Fibroblast of upper back skin (primary cell): ENCODE measurements around the gene ECE1.
A peak's percentile ranks its signal among the peaks of the same experiment; 100 is the strongest.

Experiments
- DNase-seq: peaks from one replicate; pipeline ENCODE4 v3.0.0-alpha.2; 2013

The ECE1 gene

DNA sequence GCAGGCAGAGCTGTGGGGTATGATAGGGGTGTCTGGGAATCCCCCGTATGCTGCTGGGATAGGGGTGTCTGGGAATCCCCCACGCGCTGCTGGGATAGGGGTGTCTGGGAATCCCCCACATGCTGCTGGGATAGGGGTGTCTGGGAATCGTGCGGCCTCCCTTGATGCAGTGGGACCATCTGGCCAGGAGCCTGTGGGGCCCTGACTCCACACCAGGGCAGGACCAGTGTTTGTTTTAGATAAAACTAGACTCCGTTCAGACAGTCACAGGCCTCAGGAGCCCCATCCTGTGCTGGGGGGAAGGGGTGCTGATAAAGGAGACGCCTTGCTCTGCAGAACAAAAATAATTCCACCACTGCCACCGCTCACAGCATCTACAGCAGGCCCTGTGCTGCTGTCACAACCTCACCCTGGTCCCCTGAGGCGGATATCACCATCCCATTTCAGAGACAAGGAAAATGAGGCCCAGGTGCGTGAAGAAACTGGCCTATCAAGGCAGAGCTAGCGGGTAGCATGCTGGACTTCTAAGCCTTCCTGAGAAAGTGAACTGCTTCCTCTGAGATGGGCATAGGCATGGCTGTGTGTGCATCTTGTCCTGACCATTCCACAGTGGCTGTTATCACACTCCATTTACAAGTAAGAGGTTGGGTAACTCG is 24.0 kb downstream of the ECE1 start:
- no peak for DNase-seq

DNA sequence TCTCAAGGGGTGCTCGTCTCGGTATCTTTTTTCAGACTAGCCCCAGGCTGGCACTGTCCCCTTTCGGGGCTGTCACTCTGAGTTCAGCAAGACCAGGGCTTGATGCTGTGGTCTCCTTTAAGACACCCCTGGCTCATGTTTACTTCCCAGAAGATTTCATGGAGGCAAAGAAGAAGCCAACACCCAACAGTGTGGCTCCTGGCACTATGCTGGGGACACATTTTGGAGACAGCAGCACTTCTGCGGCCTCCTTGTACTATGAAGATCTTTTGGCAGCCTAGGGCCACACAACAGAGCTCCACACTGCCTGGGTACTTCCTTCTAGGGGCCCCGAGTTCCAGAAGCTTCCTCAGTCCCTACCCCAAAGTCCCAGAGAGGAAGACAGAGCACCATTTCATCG is 24.6 kb downstream of the ECE1 start:
- no peak for DNase-seq

DNA sequence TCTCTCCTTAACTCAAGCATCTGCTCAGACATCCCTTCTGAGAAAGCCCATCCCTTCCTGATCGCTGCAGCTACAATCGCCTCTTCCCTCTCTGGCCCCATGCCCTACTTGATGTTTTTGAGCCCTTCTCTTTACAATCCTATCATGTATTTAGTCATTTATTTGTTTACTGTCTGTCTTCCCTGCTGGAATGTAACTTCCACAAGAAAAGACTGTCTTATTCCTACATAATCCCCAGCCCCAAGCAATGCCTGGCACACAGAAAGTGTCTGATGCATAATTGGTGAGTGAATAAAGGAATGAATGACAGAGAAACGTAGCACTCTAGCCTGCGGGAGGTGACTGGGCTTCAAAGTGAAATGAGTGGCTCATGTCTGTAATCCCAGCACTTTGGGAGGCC is 25.4 kb downstream of the ECE1 start:
- DNase-seq, result peak; percentile 9

DNA sequence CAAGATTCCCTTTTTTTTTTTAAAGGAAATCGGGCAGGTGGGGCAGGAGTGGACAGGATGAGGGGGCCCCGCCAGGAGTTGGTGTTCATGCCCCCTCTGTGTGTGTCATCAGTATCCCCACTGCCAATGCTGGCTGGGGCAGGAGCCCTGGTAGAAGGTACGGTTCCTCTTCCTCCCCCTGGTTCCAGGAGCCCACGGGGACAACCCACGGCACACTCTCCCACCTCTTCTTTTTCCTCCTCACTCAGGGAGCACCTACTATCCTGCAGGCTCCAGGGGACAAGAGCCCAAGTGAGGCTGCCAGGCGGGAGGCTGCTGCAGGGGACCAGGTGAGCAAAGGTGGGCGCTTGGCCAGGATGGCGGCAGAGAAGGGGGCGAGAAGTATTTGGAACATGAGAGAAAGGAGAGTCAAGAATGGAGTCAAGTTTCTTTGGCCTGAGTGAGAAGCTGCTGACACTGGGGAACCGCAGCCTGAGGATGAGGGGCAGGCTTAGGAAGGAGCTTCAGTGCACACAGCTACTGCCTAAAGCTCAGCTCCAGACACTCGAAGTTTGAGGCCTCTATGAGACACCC is 26.5 kb downstream of the ECE1 start:
- DNase-seq, result no peak

DNA sequence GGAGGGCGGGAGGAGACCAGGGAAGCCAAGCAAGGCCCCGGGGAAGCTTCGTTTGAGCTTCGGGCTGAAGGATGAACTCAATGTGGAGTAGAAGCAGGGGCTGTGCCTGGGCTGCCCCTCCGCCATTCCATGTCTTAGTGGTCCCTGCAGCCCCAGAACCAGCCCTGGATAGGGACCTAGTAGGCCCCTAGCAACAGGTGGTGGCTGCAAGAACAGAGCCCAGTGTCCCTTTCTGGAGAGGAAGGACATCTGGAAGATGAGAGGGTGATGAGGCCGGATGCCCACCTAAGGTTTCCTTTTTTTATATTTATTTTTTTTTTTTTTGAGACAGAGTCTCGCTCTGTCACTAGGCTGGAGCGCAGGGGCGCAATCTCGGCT is 27.2 kb downstream of the ECE1 start:
- no peak for DNase-seq

DNA sequence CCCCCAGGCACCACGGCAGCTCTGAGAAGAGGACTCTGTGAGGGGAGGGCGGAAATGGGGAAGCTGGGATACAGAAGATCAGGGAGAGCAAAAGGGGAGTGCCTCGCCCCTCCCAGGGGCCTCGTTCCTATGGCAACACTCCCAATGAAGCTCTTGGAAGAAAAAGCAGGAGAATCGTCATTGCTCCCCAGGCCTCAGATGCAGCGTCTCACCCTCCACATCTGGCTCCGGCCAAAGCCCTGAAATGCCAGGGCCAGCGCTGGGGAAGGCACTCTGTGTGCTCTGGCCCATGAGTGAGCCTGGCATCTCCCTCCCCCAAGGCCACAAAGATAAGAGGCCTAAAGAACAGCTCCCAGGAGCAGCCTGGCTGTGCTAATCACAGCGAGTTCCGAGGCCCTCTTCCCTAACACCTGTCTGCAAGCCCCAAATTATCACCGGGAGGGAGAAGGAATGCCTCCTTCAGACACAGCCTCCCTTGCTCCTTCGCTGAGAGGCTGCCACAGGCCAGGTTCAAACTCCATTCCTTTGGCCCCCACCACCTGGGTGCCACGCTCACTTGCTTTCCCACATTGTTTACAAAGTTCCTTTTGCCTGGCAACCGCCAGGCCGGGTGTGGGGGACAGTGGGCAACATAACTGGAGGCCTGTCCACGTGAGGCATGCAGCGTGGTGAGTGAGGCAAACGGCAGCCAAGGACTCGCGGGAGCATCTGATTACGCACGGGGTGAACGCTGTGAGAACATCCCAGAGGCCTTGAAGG is 27.8 kb downstream of the ECE1 start:
- peak; percentile 77 for DNase-seq

DNA sequence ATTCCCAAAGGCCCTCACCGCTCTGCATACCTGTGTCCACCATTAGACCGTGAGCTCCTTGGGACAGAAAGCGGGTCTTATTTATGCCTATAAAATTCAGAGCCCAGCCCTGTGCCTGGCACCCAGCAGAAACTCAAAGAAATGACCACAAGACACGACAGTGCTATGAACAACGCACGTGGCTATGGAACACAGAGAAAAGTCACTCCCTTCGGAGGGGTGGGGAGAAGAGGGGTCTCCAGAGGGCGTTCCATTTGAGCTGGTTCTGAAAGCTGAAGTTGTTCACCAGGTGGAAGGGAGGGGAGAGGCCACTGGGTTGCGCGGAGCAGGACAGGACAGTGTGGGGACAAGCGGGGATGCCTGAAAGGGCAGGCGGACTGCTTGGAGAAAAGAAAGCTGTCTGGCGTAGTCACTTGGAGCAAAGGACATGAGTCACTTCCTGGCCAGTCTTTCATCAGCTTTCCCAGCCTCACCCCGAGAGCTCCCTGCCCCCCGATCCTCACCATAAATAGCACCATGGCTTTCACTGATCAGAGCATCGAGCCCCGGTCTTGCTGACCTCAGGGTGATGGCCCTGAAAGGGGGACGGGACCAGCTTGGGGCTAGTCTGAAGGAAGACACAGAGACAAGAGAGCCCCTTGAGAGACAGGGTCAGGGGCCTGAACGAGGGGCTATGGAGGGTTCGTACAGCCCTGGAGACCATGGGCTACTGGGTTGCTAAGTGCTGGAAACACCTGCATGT is 28.5 kb downstream of the ECE1 start:
- DNase-seq, result peak; percentile 92

DNA sequence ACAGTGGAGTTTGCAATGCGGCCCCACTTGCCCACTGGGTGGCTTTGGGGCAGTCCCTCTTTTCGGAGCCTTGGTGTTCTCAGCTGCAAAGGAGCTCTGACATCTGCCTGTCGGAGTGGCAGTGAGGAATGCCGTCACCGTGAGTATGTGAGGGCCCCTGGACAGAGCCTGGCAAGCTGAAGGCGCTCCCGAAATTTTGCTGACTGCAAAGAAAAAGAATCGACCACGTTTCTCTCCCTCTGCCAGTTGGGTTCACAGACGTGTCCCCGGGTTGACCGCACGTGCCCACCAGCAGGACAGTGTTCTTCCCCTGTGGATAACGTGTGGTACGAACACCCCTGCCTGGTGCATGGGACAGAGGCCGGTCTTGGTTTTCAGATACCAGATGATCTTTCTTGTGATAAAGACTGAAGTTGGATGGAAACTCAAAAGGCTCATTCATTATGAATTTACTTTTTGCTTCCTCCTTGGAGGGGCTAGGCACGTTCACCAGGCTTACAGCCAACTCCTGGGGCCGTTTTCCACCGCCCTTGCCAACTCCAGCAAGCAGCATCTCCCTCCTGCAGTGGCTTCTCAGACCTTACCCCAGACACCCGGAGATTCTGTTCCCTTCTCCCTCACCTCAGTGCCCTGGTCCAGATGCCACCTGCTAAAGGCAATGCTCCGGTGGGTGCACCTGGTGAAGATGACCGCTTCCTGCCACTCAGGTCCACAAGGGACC is 29.7 kb downstream of the ECE1 start:
- no peak for DNase-seq

DNA sequence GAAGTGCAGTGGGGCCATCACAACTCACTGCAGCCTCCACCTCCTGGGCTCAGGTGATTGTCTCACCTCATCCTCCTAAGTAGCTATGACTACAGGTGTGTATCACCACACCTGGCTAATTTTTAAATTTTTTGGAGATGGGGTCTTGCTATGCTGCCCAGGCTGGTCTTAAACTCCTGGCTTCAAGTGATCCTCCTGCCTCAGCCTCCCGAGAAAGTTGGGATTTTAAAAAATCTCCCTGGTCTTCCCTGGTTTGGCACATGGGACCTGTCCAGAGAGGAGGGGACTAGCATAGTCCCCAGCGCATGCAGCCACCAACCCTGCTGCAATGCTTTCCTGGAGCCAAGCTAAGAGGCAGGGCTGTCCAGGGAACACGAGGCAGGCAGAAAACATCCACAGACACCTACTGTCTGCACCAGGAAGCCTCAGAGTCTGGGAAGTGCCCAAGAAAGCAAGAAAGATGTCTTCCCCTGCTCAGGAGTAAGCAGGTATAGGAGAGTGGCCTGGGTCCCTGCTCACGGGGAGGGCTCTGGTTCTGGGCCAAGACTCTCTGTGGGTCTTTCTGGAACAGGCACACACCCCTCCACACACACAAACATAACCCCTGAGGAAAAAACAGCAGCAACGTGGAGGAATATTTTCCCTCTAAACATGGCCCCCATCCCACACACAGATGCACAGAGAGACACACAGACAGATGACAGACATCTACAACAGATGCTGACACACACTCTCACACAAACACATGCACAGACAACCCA is 30.8 kb downstream of the ECE1 start:
- no peak for DNase-seq

DNA sequence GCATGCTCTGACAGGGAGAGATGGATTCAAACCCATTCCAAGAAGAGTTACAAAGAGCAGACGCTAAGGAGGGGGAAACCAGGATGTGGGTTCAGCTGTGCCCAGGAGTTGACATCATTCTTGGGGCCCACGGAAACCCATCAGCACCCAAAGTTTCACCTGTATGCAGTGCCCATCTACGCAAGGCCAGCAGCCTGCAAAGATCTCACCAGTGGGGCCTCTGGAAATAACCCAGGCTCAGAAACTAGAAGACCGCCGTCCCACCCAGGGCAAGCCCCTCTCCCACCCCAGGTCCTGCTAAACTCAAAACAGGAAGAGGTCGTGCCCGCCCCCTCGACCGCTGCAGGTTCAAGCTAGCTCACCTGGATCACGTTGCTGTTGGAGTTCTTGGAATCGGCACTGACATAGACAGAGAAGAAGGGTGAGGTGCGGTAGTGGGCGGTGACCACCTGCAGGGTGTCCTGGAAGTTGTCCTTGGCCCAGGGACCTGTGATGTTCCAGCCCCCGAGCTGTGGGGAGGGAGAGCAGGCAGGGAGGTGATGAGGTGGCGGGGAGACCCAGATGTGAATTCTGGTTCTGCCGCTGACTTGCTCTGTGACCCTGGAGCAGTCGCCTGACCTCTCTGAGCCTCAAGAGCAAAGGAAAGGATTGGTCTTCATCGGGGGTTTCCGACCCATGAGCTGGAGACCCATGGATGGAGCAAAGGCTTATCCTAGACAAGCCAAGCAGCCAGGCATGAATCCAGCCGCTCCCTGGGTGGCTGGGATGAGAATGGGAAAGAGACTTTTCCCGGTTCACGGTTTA is 31.7 kb downstream of the ECE1 start:
- DNase-seq, result no peak

DNA sequence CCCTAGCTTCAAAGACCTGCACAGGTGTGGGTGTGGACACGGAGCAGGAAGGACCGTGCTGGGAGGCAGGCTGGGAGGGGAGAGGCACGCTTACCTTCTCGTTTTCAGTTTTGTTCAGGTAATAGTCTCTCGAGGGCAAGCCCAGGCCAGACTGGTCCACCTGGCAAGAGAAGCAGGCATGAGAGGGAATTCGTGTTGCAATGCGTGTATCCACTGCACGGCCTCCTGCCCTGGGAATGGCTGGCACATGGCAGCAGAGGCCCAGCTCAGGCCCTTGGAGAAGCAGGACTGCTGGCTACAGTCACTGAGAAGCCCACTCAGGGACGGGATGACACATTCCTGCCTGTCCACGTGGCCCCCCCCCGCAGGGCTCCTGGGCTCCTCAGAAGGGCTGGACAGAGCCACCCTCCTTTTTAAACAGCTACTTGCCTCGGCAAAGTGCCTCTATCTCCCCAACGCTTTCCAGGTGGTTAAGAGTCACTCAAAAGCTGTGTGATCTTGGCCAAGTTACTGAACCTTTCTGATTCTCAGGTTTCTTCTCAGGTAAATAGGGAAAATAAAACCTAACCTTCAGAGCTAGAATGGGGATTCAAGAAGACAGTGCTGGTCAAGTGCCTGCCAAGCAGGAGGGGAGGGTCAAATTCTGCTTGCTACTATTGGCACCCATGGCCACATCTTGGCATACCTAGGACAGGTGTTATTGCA is 32.7 kb downstream of the ECE1 start:
- DNase-seq, result no peak

DNA sequence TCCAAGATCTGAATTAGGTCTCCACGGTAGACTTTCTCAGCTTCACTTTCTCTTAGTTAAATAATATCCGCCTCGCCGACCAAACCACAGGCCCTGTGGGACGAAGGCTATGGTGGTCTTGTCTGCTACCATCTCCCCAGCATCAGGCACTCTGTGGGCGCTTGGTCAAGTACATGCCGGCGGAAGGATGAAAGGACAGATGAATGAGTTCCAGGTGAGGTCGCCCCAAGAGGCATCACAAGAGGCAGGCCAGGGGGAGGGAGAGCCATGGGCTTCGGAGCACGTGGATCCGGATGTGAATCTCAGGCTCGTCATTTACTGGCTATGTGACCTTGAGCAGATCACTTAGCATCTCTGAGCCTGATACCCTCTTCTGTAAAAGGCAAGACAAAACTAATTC is 33.5 kb downstream of the ECE1 start:
- DNase-seq, result no peak

DNA sequence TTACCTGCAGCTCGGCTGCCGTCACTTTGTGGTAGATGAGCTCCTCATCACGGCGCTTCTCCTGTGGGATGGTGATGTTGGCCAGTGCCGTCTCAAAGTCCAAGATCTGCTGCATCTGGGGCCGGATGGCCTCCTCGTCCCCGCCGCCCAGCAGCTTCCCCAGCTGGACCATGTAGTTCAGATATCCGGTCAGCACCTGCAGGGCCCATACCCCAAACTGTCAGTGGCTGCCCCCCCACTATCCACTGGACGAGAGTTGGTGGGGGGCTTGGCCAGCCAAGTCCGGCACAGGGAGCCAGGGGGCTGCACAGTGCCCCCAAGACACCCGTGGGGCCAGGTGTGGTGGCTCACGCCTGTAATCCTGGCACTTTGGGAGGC is 34.3 kb downstream of the ECE1 start:
- DNase-seq, result no peak

DNA sequence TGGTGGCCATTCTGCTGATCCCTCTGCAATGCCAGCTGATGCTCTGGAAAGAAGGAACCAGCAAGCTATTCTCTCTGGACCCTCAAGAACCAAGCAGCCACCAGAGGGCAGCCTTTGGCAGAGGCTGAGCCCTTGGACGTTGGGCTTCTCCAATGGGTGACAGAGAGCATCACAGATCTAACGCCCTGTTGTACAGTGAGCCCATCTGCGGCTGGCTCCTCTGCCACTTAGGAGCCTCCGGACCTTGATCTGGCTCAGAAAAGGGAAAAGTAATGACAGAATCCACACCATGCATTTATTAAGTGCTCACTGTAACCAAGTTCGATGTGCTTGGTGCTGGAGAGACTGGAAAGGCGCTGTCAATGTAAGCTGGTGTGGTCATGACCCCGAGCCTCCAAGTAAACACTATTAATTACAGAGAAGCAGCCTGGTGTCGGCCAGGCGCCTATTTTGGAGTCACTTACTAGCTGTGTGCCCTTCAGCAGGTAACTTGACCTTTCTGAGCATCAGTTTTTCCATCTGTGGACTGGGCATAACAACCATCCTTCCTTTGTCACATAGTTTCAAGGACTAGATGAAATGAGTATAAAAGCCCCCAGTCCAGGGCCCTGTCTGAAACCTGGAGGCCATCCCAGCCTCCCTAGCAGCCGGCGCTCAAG is 34.9 kb downstream of the ECE1 start:
- peak; percentile 82 for DNase-seq

DNA sequence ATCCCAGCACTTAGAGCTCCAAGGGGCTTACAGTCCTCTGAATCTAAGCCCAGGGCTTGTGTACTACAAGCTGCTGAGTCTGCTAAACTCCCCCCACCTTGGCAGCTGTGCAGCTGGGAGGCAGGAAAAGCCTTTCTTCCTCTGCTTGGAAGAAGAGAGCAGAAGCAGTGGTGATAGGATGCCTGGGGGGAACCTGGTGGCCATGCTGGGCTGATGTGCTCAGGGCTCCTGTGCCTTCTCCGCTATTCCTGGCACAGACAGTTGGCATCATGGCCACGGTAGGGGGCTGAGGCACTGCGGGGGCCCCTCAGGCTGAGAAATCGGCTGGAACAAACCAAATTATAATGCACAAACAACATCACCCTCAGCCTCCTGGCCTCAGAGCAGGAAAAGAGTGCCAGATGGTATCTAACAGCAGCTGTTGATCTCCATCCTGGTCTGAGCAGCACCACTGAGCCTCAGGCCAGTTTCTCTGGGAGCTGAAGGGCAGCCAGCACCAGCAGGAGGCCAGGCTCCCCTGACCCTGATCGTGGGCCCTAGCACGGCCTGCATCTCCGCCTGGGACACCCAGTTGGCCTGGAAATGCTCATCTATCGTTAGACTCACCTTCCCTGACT is 35.8 kb downstream of the ECE1 start:
- DNase-seq, result peak; percentile 18

DNA sequence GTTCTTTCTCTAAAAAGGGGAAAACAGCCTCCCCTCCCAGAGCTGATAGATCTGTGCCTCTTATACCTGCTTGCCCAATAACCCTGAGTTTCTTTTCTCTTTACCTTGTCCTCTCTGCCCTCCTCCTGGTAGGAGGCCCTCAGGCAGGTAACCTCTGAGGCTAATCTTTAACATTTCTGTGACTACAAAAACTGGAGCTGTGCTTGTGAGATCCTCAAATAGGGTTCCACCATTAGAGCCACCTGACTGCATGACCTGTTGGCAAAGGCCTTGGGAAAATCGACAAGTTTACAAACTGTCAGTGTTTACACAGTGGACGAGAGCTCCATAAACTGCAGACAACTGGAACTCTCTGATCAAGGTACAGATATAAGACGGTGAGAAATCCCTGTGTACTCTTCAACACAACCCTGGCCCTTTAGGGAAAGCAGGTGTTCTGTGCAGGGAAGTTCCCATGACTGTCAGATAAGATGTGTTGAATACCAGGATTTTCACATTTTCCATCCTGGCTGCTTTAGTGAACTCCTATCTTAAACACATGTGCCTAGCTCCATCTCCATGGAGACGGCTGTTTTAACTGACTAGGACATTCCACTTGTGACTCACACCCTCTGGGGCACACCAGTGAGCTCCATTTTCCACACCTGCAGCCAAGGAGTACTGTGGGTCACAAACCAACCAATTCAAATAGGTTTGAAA is 38.3 kb downstream of the ECE1 start:
- DNase-seq, result peak; percentile 85

DNA sequence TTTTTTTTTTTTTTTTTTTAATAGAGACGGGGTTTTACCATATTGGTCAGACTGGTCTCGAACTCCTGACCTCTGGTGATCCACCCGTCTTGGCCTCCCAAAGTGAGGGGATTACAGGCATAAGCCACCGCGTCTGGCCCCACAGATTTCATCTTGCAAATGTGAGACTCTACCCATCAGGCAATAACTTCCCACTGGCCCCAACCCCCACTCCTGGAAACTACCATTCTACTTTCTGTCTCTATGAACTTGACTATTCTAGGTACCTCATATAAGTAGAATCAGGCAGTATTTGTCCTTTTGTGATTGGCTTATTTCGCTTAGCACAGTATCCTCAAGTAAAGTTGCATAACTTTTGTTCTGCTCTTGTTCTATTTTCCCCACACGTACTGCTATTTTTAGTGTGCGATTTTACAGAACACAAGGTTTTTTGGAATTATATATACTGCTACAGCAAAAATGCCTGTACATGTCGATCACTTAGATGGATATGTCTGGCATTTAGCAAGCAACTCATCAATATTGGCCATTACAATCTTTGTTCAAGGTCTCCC is 40.2 kb downstream of the ECE1 start:
- DNase-seq, result no peak

DNA sequence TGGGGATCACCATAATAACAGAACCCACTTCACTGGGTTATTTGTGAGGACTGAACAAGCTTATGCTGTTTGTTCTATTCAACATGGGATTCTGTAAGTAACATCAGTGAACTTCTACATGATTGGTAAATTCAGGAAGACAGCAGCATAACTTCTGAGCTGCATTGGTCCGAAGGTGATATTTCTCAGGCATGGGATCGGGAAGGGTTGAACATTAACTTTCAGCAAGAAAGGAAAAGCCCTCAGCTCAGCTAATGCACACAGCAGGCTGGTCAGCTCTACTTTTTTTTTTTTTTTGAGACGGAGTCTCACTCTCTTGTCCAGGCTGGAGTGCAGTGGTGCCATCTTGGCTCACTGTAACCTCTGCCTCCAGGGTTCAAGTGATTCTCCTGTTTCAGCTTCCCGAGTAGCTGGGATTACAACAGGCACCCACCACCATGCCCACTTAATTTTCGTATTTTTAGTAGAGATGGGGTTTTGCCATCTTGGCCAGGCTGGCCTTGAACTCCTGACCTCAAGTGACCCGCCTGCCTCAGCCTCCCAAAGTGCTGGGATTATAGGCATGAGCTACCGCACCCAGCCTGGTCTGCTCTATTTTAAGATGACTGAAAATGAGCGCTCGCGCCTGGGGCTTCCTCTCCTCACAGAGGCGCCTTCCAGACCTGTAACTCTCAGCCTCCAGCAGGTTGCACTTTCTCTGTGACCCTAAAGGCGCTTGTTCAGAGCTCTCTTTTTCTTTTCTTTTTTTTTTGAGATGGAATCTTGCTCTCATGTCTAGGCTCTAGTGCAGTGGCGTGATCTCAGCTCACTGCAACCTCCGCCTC is 42.2 kb downstream of the ECE1 start:
- DNase-seq, result no peak
